Measurements from ENCODE around the gene ADAMTS14.

DNA sequence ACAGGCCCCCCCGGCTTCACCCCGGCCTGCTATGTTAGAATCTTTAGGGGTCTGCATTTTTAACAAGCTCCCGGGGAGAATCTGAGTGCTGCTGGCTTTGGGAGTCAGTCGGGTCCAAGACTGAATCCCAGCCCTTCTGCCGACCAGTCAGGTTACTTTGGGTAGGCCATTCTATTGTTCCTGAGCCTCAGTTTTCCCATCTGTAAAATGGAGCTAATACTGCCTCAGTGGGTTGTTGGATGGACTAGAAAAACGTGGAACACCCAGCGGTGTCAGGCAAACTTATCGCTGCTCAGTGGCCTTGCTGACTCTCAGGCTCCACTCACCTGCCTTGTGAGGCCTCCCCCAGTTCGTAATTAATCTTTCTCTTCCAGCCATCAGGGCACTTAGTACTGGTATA, 101.2 kb downstream of the ADAMTS14 start:
- TF ChIP-seq CTCF (conservative IDR thresholded peaks at IDR 0.05) (no peak), EZH2 (IDR thresholded peaks at IDR 0.05; ENCODE audit: low read depth) (no peak)
